Measurements from ENCODE around the gene FNTB. TPM values are rescaled to one million over a fixed set of nuclear protein-coding genes. Genes with fewer than 3 reads are reported as not detected.

FNTB gene
- total RNA-seq, 1 donor from 2014 or later = 16.9 TPM

DNA sequence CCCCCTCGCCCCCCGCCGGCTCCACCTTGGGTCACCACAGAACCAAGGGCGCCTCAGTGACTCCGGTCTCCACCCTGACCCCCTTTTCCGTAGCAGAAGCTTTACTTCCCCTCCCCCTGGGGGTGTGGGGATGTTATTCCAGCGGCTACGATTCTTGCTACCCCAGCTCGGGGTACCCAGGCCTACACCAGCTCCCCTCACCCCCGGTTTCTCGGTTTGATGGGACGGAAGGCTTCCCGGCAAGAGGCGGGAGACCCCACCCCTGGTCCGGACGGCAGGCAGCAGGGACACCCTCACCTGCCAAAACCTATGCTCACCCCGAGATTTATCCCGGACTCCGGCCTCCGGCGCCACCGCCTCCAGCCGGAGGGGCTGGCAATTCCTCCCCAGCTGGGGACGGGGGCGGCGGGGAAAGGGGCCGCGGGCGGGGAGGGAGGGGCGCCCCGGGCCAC lies 15.2 kb upstream of the FNTB start:
- H3K27me3 Mint-ChIP-seq (ENCODE audit: unreplicated experiment) = peaks cover 15% of the 10 kb centered on the region
- H3K9me3 Mint-ChIP-seq (ENCODE audit: unreplicated experiment) = no peaks in the 10 kb centered on the region
- peak overlapping the region; percentile 88 for H3K4me3 Mint-ChIP-seq (ENCODE audit: unreplicated experiment)
- TF ChIP-seq, protein P1, sequence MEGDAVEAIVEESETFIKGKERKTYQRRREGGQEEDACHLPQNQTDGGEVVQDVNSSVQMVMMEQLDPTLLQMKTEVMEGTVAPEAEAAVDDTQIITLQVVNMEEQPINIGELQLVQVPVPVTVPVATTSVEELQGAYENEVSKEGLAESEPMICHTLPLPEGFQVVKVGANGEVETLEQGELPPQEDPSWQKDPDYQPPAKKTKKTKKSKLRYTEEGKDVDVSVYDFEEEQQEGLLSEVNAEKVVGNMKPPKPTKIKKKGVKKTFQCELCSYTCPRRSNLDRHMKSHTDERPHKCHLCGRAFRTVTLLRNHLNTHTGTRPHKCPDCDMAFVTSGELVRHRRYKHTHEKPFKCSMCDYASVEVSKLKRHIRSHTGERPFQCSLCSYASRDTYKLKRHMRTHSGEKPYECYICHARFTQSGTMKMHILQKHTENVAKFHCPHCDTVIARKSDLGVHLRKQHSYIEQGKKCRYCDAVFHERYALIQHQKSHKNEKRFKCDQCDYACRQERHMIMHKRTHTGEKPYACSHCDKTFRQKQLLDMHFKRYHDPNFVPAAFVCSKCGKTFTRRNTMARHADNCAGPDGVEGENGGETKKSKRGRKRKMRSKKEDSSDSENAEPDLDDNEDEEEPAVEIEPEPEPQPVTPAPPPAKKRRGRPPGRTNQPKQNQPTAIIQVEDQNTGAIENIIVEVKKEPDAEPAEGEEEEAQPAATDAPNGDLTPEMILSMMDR (IDR thresholded peaks at IDR 0.05; ENCODE audit: unreplicated experiment) = no peak
- H3K36me3 Mint-ChIP-seq (ENCODE audit: low read depth, unreplicated experiment) = no peaks in the 10 kb centered on the region
- H3K27ac Mint-ChIP-seq (ENCODE audit: unreplicated experiment) = no peak overlapping the region
- H3K4me1 Mint-ChIP-seq (ENCODE audit: unreplicated experiment) = peaks cover 16% of the 10 kb centered on the region
- DNase-seq (ENCODE audit: low spot score) = no peak

DNA sequence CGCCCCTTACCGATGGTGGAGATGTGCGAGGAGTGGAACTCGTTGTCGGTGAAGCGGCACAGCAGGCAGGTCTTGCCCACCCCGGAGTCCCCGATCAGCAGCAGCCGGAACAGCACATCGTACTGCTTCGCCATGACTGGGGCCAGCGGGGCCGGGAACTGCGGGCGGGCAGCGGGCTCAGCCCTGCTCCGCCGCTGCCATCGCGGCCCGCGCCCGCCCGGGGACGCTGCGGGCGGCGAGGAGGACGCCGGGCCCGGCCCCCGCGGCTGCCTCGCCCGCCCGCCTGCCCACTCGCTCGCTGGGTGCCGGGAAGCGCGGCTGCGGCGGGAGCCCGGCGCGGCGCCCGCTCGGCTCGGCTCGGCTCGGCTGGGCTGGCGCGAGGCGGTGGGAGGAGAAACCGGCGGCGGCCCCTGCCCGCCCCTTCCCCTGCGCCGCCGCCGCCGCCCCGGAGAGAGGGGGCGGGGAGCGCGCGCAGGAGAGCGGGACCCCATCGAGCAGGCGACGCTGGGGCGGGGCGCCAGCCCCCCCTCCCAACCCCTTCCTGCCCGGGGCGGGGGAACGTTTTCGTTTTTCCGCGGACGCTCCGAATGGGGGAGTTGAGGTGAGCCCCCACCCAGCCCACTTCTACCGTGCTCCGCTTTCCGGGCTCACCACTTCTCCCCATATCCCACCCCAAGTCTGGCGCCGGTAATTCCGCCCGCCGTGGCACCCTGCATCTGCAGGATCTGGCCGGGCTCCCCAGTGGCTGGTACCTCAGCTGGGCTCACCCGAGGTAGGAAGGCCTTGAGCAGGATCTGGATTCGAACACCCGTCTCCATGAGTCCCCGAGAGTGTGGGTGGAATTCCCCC lies 14.5 kb upstream of the FNTB start, which contains the start of gene RAB15:
Gene RAB15 (minus strand): TSS at position 394 of the 849 bp plus-strand sequence. CDS start 260 bp downstream, at position 134.
- peak within 1 kb of the TSS; percentile 89 for H3K4me3 Mint-ChIP-seq (ENCODE audit: unreplicated experiment)
- peaks cover 14% of the 10 kb centered on the region for H3K27me3 Mint-ChIP-seq (ENCODE audit: unreplicated experiment)
- peak; percentile 50 for DNase-seq (ENCODE audit: low spot score)
- H3K9me3 Mint-ChIP-seq (ENCODE audit: unreplicated experiment) = no peaks in the 10 kb centered on the region
- TF ChIP-seq, protein P1 (IDR thresholded peaks at IDR 0.05; ENCODE audit: unreplicated experiment) = no peak
- no peak within 1 kb of the TSS for H3K27ac Mint-ChIP-seq (ENCODE audit: unreplicated experiment)
- H3K36me3 Mint-ChIP-seq (ENCODE audit: low read depth, unreplicated experiment) = no peaks in the 10 kb centered on the region
- H3K4me1 Mint-ChIP-seq (ENCODE audit: unreplicated experiment) = peaks cover 20% of the 10 kb centered on the region

DNA sequence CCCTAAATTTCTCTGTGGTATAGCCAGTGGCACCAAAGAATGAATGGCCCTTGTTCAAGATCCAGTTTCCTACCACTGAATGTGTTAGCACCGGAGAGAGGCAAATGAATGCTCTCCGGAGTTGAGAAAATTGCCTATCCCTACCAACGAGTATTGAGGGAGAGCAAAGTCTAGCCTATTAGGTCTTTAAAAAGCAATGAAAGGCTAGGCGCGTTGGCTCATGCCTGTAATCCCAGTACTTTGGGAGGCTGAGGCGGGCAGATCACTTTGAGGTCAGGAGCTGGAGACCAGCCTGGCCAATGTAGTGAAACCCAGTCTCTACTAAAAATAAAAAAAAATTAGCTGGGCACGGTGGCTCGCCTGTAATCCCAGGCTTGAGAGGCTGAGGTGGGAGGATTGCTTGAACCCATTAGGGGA lies 13.7 kb upstream of the FNTB start:
- TF ChIP-seq, protein P1 (IDR thresholded peaks at IDR 0.05; ENCODE audit: unreplicated experiment) = no peak
- H3K4me1 Mint-ChIP-seq (ENCODE audit: unreplicated experiment) = peaks cover 20% of the 10 kb centered on the region
- H3K9me3 Mint-ChIP-seq (ENCODE audit: unreplicated experiment) = no peaks in the 10 kb centered on the region
- peak overlapping the region; percentile 89 for H3K4me3 Mint-ChIP-seq (ENCODE audit: unreplicated experiment)
- peaks cover 14% of the 10 kb centered on the region for H3K27me3 Mint-ChIP-seq (ENCODE audit: unreplicated experiment)
- H3K27ac Mint-ChIP-seq (ENCODE audit: unreplicated experiment) = no peak overlapping the region
- no peak for DNase-seq (ENCODE audit: low spot score)
- no peaks in the 10 kb centered on the region for H3K36me3 Mint-ChIP-seq (ENCODE audit: low read depth, unreplicated experiment)

DNA sequence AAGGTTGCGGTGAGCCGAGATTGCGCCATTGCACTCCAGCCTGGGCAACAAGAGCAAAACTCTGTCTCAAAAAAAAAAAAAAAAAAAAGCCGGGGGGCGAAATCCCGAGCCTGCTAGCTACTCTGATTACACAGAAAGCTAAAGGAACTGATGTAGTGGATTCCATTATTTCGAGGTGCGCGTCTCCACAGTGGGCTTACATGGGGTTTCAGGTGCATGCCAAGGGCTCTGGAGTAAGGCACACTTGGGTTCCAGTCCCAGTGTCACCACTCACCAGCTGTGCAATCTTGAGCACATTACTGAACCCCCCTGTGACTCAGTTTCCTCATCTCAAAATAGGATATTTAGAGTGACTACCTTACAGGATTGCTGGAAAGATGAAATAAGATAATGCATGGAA lies 12.9 kb upstream of the FNTB start:
- Mint-ChIP-seq H3K27ac (ENCODE audit: unreplicated experiment) (peak overlapping the region; percentile 43), H3K4me1 (ENCODE audit: unreplicated experiment) (peaks cover 13% of the 10 kb centered on the region), H3K27me3 (ENCODE audit: unreplicated experiment) (peaks cover 14% of the 10 kb centered on the region), H3K4me3 (ENCODE audit: unreplicated experiment) (no peak overlapping the region), H3K36me3 (ENCODE audit: low read depth, unreplicated experiment) (no peaks in the 10 kb centered on the region), H3K9me3 (ENCODE audit: unreplicated experiment) (no peaks in the 10 kb centered on the region)
- TF ChIP-seq, protein P1 (IDR thresholded peaks at IDR 0.05; ENCODE audit: unreplicated experiment) = no peak
- DNase-seq (ENCODE audit: low spot score) = no peak

DNA sequence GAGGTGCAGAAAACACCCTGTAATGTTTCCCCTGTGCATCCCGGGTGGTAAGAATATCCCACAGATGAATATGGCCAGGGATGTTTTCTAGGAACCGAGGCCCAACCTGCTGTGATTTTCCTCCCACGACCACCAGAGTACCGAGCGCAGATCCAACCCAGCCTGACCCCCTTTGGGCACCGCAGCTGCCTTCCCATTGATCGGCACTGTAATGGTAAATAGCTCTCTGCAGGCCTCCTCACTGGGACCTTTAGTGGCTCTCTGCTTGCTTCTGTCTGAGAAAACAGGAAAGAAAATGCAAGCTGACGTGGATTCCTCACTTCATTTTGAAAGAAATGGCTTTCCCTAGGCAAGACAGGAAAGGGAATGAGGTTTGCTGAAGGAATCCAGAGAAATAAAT lies 12.1 kb upstream of the FNTB start:
- Mint-ChIP-seq H3K9me3 (ENCODE audit: unreplicated experiment) (no peaks in the 10 kb centered on the region), H3K27ac (ENCODE audit: unreplicated experiment) (no peak overlapping the region)
- TF ChIP-seq, protein P1 (IDR thresholded peaks at IDR 0.05; ENCODE audit: unreplicated experiment) = no peak

More for the DNA sequence above, 12.1 kb upstream of the FNTB start:
- H3K36me3 Mint-ChIP-seq (ENCODE audit: low read depth, unreplicated experiment) = no peaks in the 10 kb centered on the region
- no peak overlapping the region for H3K4me3 Mint-ChIP-seq (ENCODE audit: unreplicated experiment)
- H3K4me1 Mint-ChIP-seq (ENCODE audit: unreplicated experiment) = peaks cover 13% of the 10 kb centered on the region
- H3K27me3 Mint-ChIP-seq (ENCODE audit: unreplicated experiment) = peaks cover 14% of the 10 kb centered on the region
- DNase-seq (ENCODE audit: low spot score) = no peak

Data from endothelial cell (in vitro differentiated cells).